Activated CD4-positive, alpha-beta T cell treated with anti-CD3 and anti-CD28 coated beads, Interleukin-2, amount 10 ng/mL, durations not matched to agents 24 days and 14 days (primary cell): ENCODE data around the gene TUBE1. TPM values are rescaled to one million over a fixed set of nuclear protein-coding genes. Genes with fewer than 3 reads are reported as not detected.

Experiments
- DNase-seq: peaks from one replicate; pipeline ENCODE4 v3.0.0; 2022
- H3K27ac Mint-ChIP-seq: one replicate; pipeline ENCODE4 v1.8.0; 2022; ENCODE audit warnings: mild to moderate bottlenecking, mixed read lengths
- H3K27me3 Mint-ChIP-seq: one replicate; pipeline ENCODE4 v1.8.0; 2022; ENCODE audit warnings: mixed read lengths
- H3K36me3 Mint-ChIP-seq: one replicate; pipeline ENCODE4 v1.8.0; 2022; ENCODE audit warnings: low read depth, mild to moderate bottlenecking, mixed read lengths
- H3K4me1 Mint-ChIP-seq: one replicate; pipeline ENCODE4 v1.8.0; 2021; ENCODE audit warnings: mixed read lengths
- H3K4me3 Mint-ChIP-seq: one replicate; pipeline ENCODE4 v1.8.0; 2022; ENCODE audit warnings: mild to moderate bottlenecking, moderate library complexity, mixed read lengths
- H3K9me3 Mint-ChIP-seq: one replicate; pipeline ENCODE4 v1.8.0; 2021; ENCODE audit warnings: mixed read lengths
- intact Hi-C: fragments of 100-400 bp; cut with micrococcal nuclease; formaldehyde crosslinking; loops from one replicate; pipeline ENCODE4 v1.15.1; 2023
- total RNA-seq: library from RNA; stranded (reverse); gene quantifications from 2 replicates; pipeline ENCODE4 v1.2.3, GENCODE V29; 2022

The TUBE1 gene
- total RNA-seq, 1 donor from 2014 or later: 30.1 TPM

DNA sequence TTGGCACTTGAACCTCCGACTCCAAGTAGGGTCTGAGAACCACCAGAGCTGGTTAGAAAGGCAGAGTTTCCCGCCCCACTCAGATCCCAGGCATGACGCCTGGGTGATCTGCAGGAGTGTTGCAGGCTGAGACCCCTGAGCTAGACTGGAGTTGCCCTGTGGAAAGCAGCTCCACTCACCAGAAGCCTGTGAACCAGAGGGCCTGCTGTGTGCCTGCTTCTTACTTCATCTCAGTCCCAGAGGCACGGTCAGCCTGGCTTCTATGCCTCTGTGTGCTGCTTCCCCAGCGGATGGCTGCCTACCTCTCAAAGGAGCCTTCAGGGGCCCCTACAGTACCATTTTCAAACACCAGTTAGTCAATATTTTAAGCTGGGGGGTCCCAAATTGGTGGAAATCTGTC is 49.0 kb downstream of the TUBE1 start:
- Mint-ChIP-seq H3K4me3 (no peak overlapping the region), H3K36me3 (no peaks in the 10 kb centered on the region), H3K4me1 (peaks cover 48% of the 10 kb centered on the region), H3K27ac (no peak overlapping the region), H3K27me3 (no peaks in the 10 kb centered on the region), H3K9me3 (no peaks in the 10 kb centered on the region)
- intact Hi-C loops: no loop called here
- DNase-seq: no peak

DNA sequence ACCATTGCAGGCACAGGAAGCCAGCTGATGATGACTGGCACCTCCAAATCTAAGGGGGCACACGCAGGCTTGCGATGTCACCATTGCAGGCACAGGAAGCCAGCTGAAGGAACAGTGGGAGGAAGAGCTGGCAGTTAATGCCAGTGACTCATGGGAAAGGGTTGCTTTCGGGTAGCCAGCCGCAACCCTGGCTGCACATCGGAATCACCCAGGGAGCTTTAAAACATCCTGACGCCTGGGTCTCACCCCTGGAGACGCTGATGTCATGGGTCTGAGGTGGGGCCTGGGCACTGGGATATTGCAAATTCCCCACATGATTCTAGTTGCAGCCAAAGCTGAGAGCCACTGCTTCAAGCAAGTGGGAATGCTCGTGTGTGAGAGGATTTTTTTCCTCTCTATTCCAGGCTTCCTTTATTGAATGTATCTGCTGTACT is 49.5 kb downstream of the TUBE1 start:
- intact Hi-C loops: no loop called here
- peaks cover 48% of the 10 kb centered on the region for H3K4me1 Mint-ChIP-seq

DNA sequence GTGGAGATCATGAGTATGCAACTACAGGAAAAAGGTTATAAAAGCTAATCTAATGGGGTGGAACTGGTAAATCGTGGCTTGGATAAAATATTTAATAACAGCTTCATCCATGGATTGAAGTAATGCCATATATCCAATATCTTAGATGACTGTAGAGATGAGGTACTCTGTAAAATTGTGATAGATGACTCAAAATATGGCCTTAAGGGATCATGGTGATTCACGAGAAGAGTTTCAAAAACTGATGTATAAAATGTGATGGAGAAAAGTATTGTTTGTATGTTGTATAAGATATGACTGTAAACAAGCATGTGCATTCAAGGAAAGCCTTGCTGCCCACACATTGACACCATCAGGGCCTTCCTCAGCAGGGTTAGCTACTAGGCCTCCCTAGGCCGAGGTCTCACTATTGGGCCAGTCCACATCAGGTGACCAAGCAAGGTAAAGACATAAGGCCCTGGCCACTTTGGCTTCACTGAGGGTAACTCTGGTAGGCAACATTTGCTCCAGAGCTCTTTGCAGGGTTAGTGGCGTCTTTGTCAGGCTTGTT is 51.1 kb downstream of the TUBE1 start:
- Mint-ChIP-seq H3K27ac (peak overlapping the region; percentile 89), H3K27me3 (no peaks in the 10 kb centered on the region), H3K4me3 (peak overlapping the region; percentile 29), H3K9me3 (no peaks in the 10 kb centered on the region), H3K4me1 (peaks cover 38% of the 10 kb centered on the region), H3K36me3 (no peaks in the 10 kb centered on the region)
- intact Hi-C loops: no loop called here
- DNase-seq: no peak

More for the DNA sequence above, 49.5 kb downstream of the TUBE1 start:
- no peaks in the 10 kb centered on the region for H3K27me3 Mint-ChIP-seq
- no peaks in the 10 kb centered on the region for H3K36me3 Mint-ChIP-seq
- no peak overlapping the region for H3K4me3 Mint-ChIP-seq
- no peak for DNase-seq
- H3K27ac Mint-ChIP-seq: peak overlapping the region; percentile 9
- no peaks in the 10 kb centered on the region for H3K9me3 Mint-ChIP-seq

DNA sequence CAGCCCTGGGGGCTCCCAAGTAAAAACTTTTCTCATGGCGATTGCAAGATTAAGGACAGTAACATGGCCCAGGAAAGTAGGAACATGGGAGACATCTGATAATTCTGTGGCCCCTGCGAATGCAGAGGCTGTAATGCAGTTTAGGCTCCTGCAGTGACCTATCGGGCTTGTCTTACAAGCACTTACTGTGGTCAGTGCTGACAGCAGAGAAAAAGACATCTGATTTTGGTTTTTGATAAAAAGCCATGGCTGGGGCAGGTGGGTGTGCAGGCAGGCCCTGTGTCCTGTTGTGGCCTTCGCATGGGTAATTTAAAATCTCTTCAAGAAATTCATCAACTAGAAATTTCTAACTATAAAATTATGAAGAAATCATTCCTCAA is 52.7 kb downstream of the TUBE1 start:
- no peaks in the 10 kb centered on the region for H3K36me3 Mint-ChIP-seq
- H3K4me3 Mint-ChIP-seq: no peak overlapping the region
- peaks cover 44% of the 10 kb centered on the region for H3K4me1 Mint-ChIP-seq
- peak overlapping the region; percentile 63 for H3K27ac Mint-ChIP-seq
- intact Hi-C loops: loop anchor here (2.0 kb wide), 2 partner anchors 164 to 274 kb away; no protein-coding TSS in a partner anchor
- no peaks in the 10 kb centered on the region for H3K27me3 Mint-ChIP-seq
- no peaks in the 10 kb centered on the region for H3K9me3 Mint-ChIP-seq
- no peak for DNase-seq

DNA sequence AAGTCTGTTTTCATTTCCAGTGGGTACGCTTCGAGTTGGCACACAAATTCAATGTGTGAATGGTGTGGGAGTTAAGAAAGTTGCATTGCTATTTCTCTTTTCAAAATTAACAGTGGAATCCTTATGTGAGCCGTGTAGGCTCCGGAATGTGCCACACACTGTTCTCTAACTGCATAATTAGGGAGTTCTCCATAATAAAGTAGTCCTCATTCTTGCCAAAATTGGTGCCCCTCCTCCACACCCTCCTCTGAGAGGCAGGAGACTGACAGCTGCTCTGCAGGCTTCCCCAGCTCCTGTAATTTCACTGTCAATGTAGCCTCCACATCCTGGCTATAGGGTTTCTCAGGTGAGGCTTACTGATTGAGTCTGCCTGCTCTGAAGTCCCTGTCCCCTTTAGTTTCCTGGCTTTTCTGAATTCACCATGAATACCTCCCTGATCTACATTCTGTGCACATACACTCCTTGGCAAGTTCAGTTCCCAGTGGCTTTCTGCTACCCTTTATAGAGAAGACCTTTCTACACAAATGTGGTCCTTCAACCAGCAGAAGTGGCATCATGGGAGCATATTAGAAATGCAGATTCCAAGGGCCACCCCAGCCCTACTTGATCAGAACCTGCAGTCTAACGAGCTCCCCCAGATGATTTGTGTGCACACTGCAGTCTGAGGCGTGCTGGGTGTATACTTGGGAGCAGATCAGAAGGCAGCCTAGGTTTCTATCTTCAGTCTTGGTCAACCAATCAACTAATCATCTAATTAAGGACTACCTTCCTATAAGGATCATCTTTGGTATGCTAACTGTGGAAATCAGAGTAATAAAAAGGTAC is 53.3 kb downstream of the TUBE1 start:
- DNase-seq: no peak
- no peak overlapping the region for H3K4me3 Mint-ChIP-seq
- peak overlapping the region; percentile 63 for H3K27ac Mint-ChIP-seq
- H3K9me3 Mint-ChIP-seq: no peaks in the 10 kb centered on the region
- peaks cover 49% of the 10 kb centered on the region for H3K4me1 Mint-ChIP-seq
- intact Hi-C loops: loop anchor here (2.0 kb wide), 2 partner anchors 163 to 273 kb away; no protein-coding TSS in a partner anchor
- H3K36me3 Mint-ChIP-seq: no peaks in the 10 kb centered on the region
- no peaks in the 10 kb centered on the region for H3K27me3 Mint-ChIP-seq

DNA sequence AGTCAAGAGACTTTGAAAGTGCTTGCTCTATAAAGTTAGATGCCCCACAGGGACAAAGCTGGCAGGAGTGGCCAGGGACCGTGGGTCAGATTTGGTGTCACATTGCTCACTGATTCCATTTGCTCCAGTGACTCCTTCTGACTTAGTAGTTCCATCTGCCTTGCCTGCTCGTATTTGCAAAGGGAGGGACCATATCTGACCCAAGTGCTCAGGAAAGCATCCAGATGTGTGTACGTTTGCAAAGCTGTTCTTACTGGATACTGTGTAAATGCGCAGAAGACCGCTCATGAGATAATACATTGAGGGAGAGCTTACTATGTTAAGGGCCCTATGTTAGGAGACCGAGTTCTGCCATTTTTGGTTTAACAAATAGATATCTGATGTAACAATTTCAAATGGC is 54.6 kb downstream of the TUBE1 start:
- peaks cover 61% of the 10 kb centered on the region for H3K4me1 Mint-ChIP-seq
- no peak overlapping the region for H3K27ac Mint-ChIP-seq
- intact Hi-C loops: no loop called here

DNA sequence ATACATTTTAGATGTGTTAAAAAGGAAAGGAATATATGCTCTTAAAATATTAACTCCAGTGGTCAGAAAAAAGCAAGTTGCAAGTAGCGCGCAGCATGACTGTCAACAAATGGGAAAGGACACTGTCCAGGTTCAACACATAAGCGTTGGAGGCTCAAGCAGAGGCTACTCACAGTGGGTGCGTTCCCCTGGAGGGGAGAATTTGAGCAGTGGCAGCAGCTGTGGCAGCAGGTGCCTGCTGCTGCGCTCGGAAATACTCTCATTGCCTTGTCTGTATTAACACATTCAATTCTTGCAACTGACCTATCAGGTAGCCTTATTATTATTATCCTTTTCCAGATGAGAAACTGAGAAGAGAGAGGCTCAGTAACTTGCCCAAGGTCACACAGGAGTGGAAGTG is 55.3 kb downstream of the TUBE1 start:
- no peaks in the 10 kb centered on the region for H3K9me3 Mint-ChIP-seq
- H3K27me3 Mint-ChIP-seq: no peaks in the 10 kb centered on the region
- H3K4me3 Mint-ChIP-seq: no peak overlapping the region
- peaks cover 65% of the 10 kb centered on the region for H3K4me1 Mint-ChIP-seq
- H3K36me3 Mint-ChIP-seq: peaks cover 2% of the 10 kb centered on the region
- no peak overlapping the region for H3K27ac Mint-ChIP-seq
- DNase-seq: no peak
- intact Hi-C loops: no loop called here

More for the DNA sequence above, 54.6 kb downstream of the TUBE1 start:
- no peak for DNase-seq
- H3K9me3 Mint-ChIP-seq: no peaks in the 10 kb centered on the region
- peaks cover under 1% of the 10 kb centered on the region for H3K36me3 Mint-ChIP-seq
- H3K27me3 Mint-ChIP-seq: no peaks in the 10 kb centered on the region
- no peak overlapping the region for H3K4me3 Mint-ChIP-seq

DNA sequence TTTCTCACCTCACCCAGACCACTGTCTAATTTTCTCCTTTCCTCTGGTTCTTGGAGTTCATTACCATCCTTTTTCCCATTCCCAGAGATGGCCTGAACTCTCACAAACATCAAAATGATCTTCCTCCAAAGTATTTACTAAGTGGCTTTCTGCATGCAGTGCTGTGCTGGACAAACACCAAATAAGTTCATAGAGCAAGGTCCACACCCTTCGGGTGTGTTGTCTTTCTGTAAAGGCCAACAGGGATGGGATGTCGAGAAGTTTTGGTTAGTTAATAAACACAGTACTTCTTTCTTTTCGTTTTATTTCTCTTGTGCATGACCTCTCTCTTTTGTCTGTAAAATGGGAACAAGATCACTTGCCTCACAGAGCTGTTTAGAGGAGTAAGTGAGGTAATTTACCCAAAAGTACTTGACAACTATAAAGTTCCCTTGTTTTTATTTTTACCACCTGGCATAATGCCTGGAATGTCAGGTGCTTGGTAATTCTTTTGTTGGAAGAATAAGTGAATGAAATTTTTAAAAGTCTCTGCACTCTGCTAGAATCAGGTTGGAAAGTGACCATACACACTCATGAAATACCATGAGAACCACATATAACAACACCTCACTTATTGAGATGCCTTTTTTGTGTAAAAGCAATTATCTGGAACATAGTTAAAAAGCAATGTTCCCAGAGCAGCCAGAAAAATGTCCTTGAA is 56.2 kb downstream of the TUBE1 start:
- H3K4me3 Mint-ChIP-seq: no peak overlapping the region
- peaks cover 68% of the 10 kb centered on the region for H3K4me1 Mint-ChIP-seq
- intact Hi-C loops: no loop called here
- DNase-seq: no peak
- peaks cover 5% of the 10 kb centered on the region for H3K9me3 Mint-ChIP-seq
- H3K36me3 Mint-ChIP-seq: peaks cover 5% of the 10 kb centered on the region
- peak overlapping the region; percentile 3 for H3K27ac Mint-ChIP-seq
- no peaks in the 10 kb centered on the region for H3K27me3 Mint-ChIP-seq

DNA sequence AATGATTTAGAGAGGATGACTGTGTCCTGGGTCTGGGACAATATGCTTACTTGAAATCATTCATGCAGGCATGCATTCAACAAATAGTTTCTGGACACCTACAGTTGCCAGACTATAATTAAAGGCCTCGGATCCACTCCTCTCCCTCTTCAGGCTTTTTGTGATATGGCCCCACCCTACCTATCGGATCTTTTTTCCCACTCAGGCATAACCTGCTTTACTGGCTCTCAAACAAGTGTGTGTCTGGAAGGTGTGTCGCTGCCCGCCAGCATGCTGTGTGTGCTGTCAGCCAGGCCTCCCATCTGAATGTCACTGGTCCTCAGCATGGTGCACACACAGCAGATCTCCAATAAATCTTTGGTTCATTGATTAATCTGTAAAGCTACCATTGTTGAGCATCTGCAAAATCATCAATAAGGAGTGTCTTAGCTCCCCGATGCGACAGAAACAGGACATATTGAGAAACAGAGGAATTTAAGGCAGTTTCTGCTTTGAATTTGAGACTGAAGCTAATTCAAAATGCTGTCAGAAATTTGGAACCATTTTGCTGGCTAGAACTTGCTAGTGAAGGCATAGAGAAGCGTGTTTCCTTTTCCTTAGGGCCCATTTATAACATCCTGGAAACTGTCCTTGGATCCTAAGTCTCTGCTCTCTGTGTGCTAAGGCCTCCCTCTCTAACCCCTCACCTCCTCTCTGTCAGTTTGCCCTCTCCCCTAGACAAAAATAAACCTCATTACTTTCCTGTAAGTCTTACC is 56.9 kb downstream of the TUBE1 start:
- Mint-ChIP-seq H3K27ac (peak overlapping the region; percentile 18), H3K4me3 (no peak overlapping the region)
- intact Hi-C loops: no loop called here

DNA sequence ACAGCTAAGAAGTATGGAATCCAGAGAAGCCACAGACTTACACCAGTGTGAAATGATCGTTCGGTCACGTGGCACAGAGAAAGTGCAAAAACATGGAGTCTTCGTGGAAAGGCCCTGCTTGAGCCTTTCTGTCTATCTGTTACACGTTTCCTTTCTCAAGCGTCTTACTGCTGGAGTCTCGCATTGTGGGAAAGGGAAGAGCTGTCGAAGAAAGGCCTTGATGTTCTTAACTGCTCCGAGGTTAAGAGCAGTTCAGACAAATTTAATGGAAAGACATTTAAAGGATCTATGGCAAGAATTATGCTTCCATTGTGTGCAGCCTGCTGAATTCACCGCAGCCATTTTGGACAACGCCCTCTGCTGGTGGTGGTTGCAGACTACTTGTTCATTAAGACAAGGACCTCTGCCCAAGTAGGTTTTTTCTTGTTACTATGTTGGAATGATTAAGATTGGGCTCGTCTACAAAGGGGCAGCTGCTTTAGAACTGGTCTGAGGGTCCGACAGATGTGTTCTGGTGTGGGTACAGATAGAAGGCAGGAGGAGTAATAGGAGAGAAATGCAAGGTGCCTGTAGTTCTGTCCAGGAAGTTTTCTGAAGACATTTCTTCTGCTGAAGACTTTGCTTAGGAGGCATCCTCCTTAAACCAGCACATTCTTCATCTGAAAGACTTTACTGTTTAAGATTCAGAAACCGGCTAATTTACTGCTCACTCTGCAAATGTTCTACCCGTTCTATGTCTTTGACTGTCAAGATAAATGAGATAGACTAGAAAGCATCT is 58.0 kb downstream of the TUBE1 start:
- intact Hi-C loops: loop anchor here (5.0 kb wide), 1 partner anchor 37 kb away; no protein-coding TSS in a partner anchor
- Mint-ChIP-seq H3K9me3 (peaks cover 13% of the 10 kb centered on the region), H3K27me3 (no peaks in the 10 kb centered on the region), H3K4me3 (peak overlapping the region; percentile 0), H3K27ac (peak overlapping the region; percentile 93), H3K4me1 (peaks cover 56% of the 10 kb centered on the region), H3K36me3 (peaks cover 11% of the 10 kb centered on the region)
- peak; percentile 86 for DNase-seq

More for the DNA sequence above, 56.9 kb downstream of the TUBE1 start:
- peaks cover 7% of the 10 kb centered on the region for H3K9me3 Mint-ChIP-seq
- peaks cover 61% of the 10 kb centered on the region for H3K4me1 Mint-ChIP-seq
- peaks cover 7% of the 10 kb centered on the region for H3K36me3 Mint-ChIP-seq
- DNase-seq: no peak
- H3K27me3 Mint-ChIP-seq: no peaks in the 10 kb centered on the region

DNA sequence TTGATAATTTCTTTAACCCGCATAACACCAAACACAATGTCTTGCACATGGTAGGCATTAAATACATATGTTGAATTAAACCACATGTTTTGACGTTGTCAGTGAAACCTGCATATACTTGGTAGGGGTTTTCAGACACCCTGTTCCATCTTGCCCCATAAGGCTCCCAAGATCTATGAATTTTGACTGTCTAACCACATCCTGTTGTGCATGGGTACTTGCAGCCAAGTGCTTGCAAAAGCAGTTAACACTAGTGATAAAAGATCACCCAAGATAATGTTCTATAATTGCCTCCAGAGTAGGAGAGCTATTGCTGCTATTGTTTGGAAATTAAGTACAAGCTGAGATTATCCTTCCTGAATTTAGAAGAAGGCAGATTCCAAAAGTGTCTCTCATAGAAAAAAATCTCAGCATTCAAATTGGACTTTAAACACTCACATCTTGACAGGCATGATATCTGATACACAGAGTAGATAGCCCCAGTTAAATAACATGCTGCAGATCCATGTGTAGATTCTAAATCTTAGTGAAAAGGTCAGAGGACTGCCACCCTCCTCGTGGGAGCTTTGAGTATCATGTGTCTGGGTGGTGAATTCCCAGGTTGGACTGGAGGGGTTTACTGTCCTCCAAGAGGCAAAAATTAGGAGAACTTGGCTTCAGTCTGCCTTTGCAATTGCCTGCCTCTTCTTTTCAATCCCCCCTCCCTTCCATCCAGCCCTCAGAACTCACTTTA is 59.2 kb downstream of the TUBE1 start:
- peak; percentile 90 for DNase-seq
- H3K4me3 Mint-ChIP-seq: peak overlapping the region; percentile 58
- H3K4me1 Mint-ChIP-seq: peaks cover 47% of the 10 kb centered on the region
- H3K36me3 Mint-ChIP-seq: peaks cover 19% of the 10 kb centered on the region
- H3K27me3 Mint-ChIP-seq: no peaks in the 10 kb centered on the region
- intact Hi-C loops: loop anchor here (1.0 to 5.0 kb wide), 4 partner anchors 12 to 55 kb away; no protein-coding TSS in a partner anchor
- peak overlapping the region; percentile 93 for H3K27ac Mint-ChIP-seq
- H3K9me3 Mint-ChIP-seq: peaks cover 21% of the 10 kb centered on the region

DNA sequence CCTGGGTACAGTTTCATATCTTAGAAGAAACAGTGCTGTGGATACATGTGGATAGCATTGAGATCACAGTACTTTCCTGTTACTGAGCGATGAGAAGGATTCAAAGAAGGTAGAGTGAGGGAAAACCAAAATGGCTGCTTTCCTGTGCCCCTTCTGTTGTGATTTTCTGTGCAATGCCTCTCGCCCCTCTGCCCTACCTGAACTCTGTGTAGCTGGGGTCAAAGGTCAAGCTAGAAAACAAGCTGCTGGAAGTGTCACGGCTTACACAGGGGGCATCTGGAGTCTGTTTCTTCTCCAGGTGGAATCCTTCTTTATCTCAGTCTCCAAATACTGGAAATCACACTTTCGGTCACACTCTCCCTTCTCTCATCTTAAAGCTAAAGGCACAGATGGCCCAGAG is 60.3 kb downstream of the TUBE1 start:
- DNase-seq: no peak
- Mint-ChIP-seq H3K36me3 (peaks cover 19% of the 10 kb centered on the region), H3K27me3 (no peaks in the 10 kb centered on the region), H3K27ac (peak overlapping the region; percentile 93), H3K4me1 (peaks cover 51% of the 10 kb centered on the region), H3K9me3 (peaks cover 21% of the 10 kb centered on the region), H3K4me3 (no peak overlapping the region)
- intact Hi-C loops: loop anchor here (5.0 kb wide), 1 partner anchor 35 kb away; no protein-coding TSS in a partner anchor
